ENCODE measurements around the gene ITK.
"Not testable (repeated sequence)": the region's sequence is repeated elsewhere in the genome, so short reads cannot be mapped to it uniquely, and the experiment has no call there.

The ITK gene

GRCh38 chr5:157198277-157198986 lies 17.8 kb downstream of the ITK start:
- TF ChIP-seq CTCF (IDR thresholded peaks at IDR 0.05; ENCODE audit: borderline replicate concordance, control extremely low read depth, extremely low read depth, insufficient read depth, missing control alignments), result no peak
- in situ Hi-C loops (cut with MboI; ENCODE audit: low sequenced_read_pairs, unreplicated experiment), result no loop called here
- DNase-seq (ENCODE audit: low spot score), result no peak

GRCh38 chr5:157201857-157202256 lies 21.2 kb downstream of the ITK start:
- no peak for TF ChIP-seq CTCF (IDR thresholded peaks at IDR 0.05; ENCODE audit: borderline replicate concordance, control extremely low read depth, extremely low read depth, insufficient read depth, missing control alignments)

GRCh38 chr5:157203417-157203816 lies 22.8 kb downstream of the ITK start:
- TF ChIP-seq CTCF (IDR thresholded peaks at IDR 0.05; ENCODE audit: borderline replicate concordance, control extremely low read depth, extremely low read depth, insufficient read depth, missing control alignments), result no peak
- in situ Hi-C loops (cut with MboI; ENCODE audit: low sequenced_read_pairs, unreplicated experiment), result no loop called here
- DNase-seq (ENCODE audit: low spot score), result no peak

More at GRCh38 chr5:157201857-157202256, 21.2 kb downstream of the ITK start:
- in situ Hi-C loops (cut with MboI; ENCODE audit: low sequenced_read_pairs, unreplicated experiment), result no loop called here
- DNase-seq (ENCODE audit: low spot score), result no peak

- no peak for DNase-seq (ENCODE audit: low spot score)
- in situ Hi-C loops (cut with MboI; ENCODE audit: low sequenced_read_pairs, unreplicated experiment), result no loop called here
- TF ChIP-seq CTCF (IDR thresholded peaks at IDR 0.05; ENCODE audit: borderline replicate concordance, control extremely low read depth, extremely low read depth, insufficient read depth, missing control alignments), result no peak
Observed at GRCh38 chr5:157204765-157205164, 24.1 kb downstream of the ITK start.

- DNase-seq (ENCODE audit: low spot score), result no peak
- in situ Hi-C loops (cut with MboI; ENCODE audit: low sequenced_read_pairs, unreplicated experiment), result no loop called here
- TF ChIP-seq CTCF (IDR thresholded peaks at IDR 0.05; ENCODE audit: borderline replicate concordance, control extremely low read depth, extremely low read depth, insufficient read depth, missing control alignments), result no peak
Observed at GRCh38 chr5:157205708-157206107, 25.1 kb downstream of the ITK start.

GRCh38 chr5:157210652-157211051 lies 30.0 kb downstream of the ITK start:
- in situ Hi-C loops (cut with MboI; ENCODE audit: low sequenced_read_pairs, unreplicated experiment); DNase-seq (ENCODE audit: low spot score): not testable (repeated sequence)

GRCh38 chr5:157212307-157212706 lies 31.7 kb downstream of the ITK start:
- no peak for TF ChIP-seq CTCF (IDR thresholded peaks at IDR 0.05; ENCODE audit: borderline replicate concordance, control extremely low read depth, extremely low read depth, insufficient read depth, missing control alignments)
- in situ Hi-C loops (cut with MboI; ENCODE audit: low sequenced_read_pairs, unreplicated experiment), result no loop called here
- no peak for DNase-seq (ENCODE audit: low spot score)
